ENCODE data around the gene TTN. TPM values are rescaled to one million over a fixed set of nuclear protein-coding genes. Genes with fewer than 3 reads are reported as not detected.

The TTN gene
- total and polyA plus RNA-seq, 10 of the 15 experiments (the other 5 are each of a cell fraction or from before 2014, with no cell fraction given): 0.15 to 9.0 (median 1.8) TPM

- RAD21 ChIA-PET (ENCODE audit: unreplicated experiment): interaction anchor here (0.6 to 1.5 kb wide), 5 partner anchors 11 to 459 kb away, joined by 3 read pairs; no protein-coding TSS in a partner anchor
- Histone ChIP-seq H3K4me3 (no peak overlapping the region), H3K4me1 (ENCODE audit: control insufficient read depth, insufficient read depth, low read length) (no peaks in the 10 kb centered on the region), H4K20me1 (ENCODE audit: control insufficient read depth, insufficient read depth) (no peaks in the 10 kb centered on the region), H3K36me3 (ENCODE audit: control insufficient read depth in 2 of 2, insufficient read depth in 2 of 2, low read length in 1 of 2) (no peaks in the 10 kb centered on the region), H3K4me2 (ENCODE audit: control insufficient read depth, insufficient read depth) (no peak overlapping the region), H3K27ac (ENCODE audit: control insufficient read depth, insufficient read depth) (no peak overlapping the region), H2AFZ (ENCODE audit: control insufficient read depth, low read depth, low read length) (no peak overlapping the region), H3K9ac (ENCODE audit: control insufficient read depth, insufficient read depth, low read length) (no peak overlapping the region), H3K79me2 (ENCODE audit: control insufficient read depth, insufficient read depth, low read length) (no peaks in the 10 kb centered on the region), H3K27me3 (replicated peaks in 1 of 2; ENCODE audit: control insufficient read depth in 2 of 2, insufficient read depth in 2 of 2, low read length in 1 of 2) (no peaks in the 10 kb centered on the region), H3K9me3 (replicated peaks; ENCODE audit: control insufficient read depth, insufficient read depth, low read length) (no peaks in the 10 kb centered on the region)
- POLR2A ChIA-PET: no interaction called here
- ATAC-seq: peak; percentile 55
- peak; percentile 78 for FAIRE-seq
- BruUV-seq (replicated peaks): no TSS peak
- CTCF ChIA-PET: interaction anchor here (0.6 to 2.6 kb wide), 53 partner anchors 9 to 746 kb away, joined by 3 to 28 read pairs (median 4); partner anchors contain the start of genes PLEKHA3 and TTN
- 39% methylated on average over 9 of the region's 9 CpGs for WGBS (ENCODE audit: insufficient coverage, insufficient replicate concordance, low lambda C conversion rate, missing lambda C conversion rate)
- no peak for DNase-seq (ENCODE audit: low read depth, low spot score)
- intact Hi-C loops (cut with micrococcal nuclease; ENCODE audit: unreplicated experiment): loop anchor here (5.0 kb wide), 1 partner anchor 219 kb away; the partner anchor contains the start of gene PLEKHA3
- SMC1A ChIA-PET (ENCODE audit: uncharacterized antibody, unreplicated experiment): interaction anchor here (0.5 to 1.8 kb wide), 11 partner anchors 10 to 1044 kb away, joined by 3 to 7 read pairs (median 3); no protein-coding TSS in a partner anchor
- in situ Hi-C loops (cut with MboI): no loop called here
- TF ChIP-seq SREBF2 (IDR thresholded peaks at IDR 0.05; ENCODE audit: low read length) (no peak), SMC3 (IDR thresholded peaks at IDR 0.05; ENCODE audit: borderline replicate concordance, low read length) (peak; percentile 38; the same call in 1 of the 2 replicates), ATF3 (IDR thresholded peaks at IDR 0.05; ENCODE audit: borderline replicate concordance, extremely low read depth, low read depth, low read length) (no peak), SMAD1 (IDR thresholded peaks at IDR 0.05; ENCODE audit: low read depth, partially characterized antibody) (no peak), ZNF687 (IDR thresholded peaks at IDR 0.05) (no peak), CREM (IDR thresholded peaks at IDR 0.05; ENCODE audit: low read depth) (no peak), RAD21 (IDR thresholded peaks at IDR 0.05; ENCODE audit: insufficient read depth, low read depth, low read length) (peak; percentile 42; the same call in 1 of the 2 replicates), CTCF (IDR thresholded peaks at IDR 0.05 in 2 of 3, conservative IDR thresholded peaks at IDR 0.05 in 1 of 3; ENCODE audit: control insufficient read depth in 2 of 3, extremely low read depth in 1 of 3, insufficient read depth in 1 of 3, low read depth in 3 of 3, low read length in 3 of 3) (peak; percentile 69 to 94 (median 87)), ASH2L (IDR thresholded peaks at IDR 0.05; ENCODE audit: borderline replicate concordance, low read depth) (no peak), SMARCA5 (IDR thresholded peaks at IDR 0.05) (0 out of 2 replicates have a peak, but pooled peaks have one; percentile 22), JUND (IDR thresholded peaks at IDR 0.05; ENCODE audit: low read depth, low read length) (no peak), CBX3 (IDR thresholded peaks at IDR 0.05; ENCODE audit: borderline replicate concordance, low read depth) (no peak), SPI1 (IDR thresholded peaks at IDR 0.05; ENCODE audit: borderline replicate concordance, insufficient read depth, low read depth, low read length) (no peak), TCF7 (IDR thresholded peaks at IDR 0.05; ENCODE audit: borderline replicate concordance) (no peak), E2F8 (IDR thresholded peaks at IDR 0.05; ENCODE audit: low read depth, partially characterized antibody) (no peak)
Measured at GRCh38 chr2:178700922-178701342, 106.3 kb downstream of the TTN start.

Data from GM12878 (cell line).